ENCODE measurements around the gene GCC2. TPM values are rescaled to one million over a fixed set of nuclear protein-coding genes. Genes with fewer than 3 reads are reported as not detected.

Gene GCC2
- total and polyA plus RNA-seq, 2 experiments from 2014 or later, result 43.4 to 172 TPM

GRCh38 chr2:108460345-108461037 lies 11.5 kb downstream of the GCC2 start (continued):
- TF ChIP-seq ZNF462 (CRISPR knock-in tag; IDR thresholded peaks at IDR 0.05) (no peak), EZH2 (IDR thresholded peaks at IDR 0.05; ENCODE audit: low read depth, unreplicated experiment) (no peak), STAT1 (IDR thresholded peaks at IDR 0.05; ENCODE audit: unreplicated experiment) (no peak), ZNF331 (CRISPR knock-in tag; IDR thresholded peaks at IDR 0.05; ENCODE audit: low read depth) (no peak), ETS1 (IDR thresholded peaks at IDR 0.05) (no peak), JUNB (IDR thresholded peaks at IDR 0.05; ENCODE audit: unreplicated experiment) (no peak), NANOG (IDR thresholded peaks at IDR 0.05; ENCODE audit: borderline replicate concordance) (no peak), CTCF (conservative IDR thresholded peaks at IDR 0.05; ENCODE audit: low read depth in 2 of 2) (no peak)
